Measurements from ENCODE around the gene DIP2A. TPM values are rescaled to one million over a fixed set of nuclear protein-coding genes. Genes with fewer than 3 reads are reported as not detected.
"Not testable (repeated sequence)": the region's sequence is repeated elsewhere in the genome, so short reads cannot be mapped to it uniquely, and the experiment has no call there.

The DIP2A gene
- total and polyA plus RNA-seq, 2 donors, result 11.9 to 53.1 TPM

GRCh38 chr21:46515109-46515508 is 56.4 kb downstream of the DIP2A start:
- H3K27me3 ChIP-seq (ENCODE audit: control insufficient read depth in 2 of 2, insufficient read depth in 1 of 2, low read length in 1 of 2), result no peaks in the 10 kb centered on the region
- peaks cover 0 to 4% of the 10 kb centered on the region in 2 donors for H3K4me1 ChIP-seq (ENCODE audit: control insufficient read depth in 2 of 2, insufficient read depth in 2 of 2, low read length in 2 of 2)
- peak in 1 of 9 donors; percentile 41 for DNase-seq (ENCODE audit: low read depth in 6 of 9, low spot score in 9 of 9)
- H3K4me3 ChIP-seq (ENCODE audit: low read length in 2 of 2), result no peak overlapping the region
- H3K36me3 ChIP-seq (ENCODE audit: control insufficient read depth in 2 of 2, insufficient read depth in 2 of 2, low read length in 1 of 2), result peaks cover 29 to 46% of the 10 kb centered on the region in 2 donors
- H3K27ac ChIP-seq (ENCODE audit: low read depth in 1 of 2, low read length in 1 of 2), result peak overlapping the region in 1 of 2 donors; percentile 46
- H3K9me3 ChIP-seq (ENCODE audit: control insufficient read depth in 2 of 2, insufficient read depth in 1 of 2, low read length in 1 of 2), result peaks cover 0 to 4% of the 10 kb centered on the region in 2 donors
- 45% methylated on average over 2 of the region's 2 CpGs for WGBS

- H3K27ac ChIP-seq (ENCODE audit: low read depth in 1 of 2, low read length in 1 of 2), result no peak overlapping the region
- H3K4me1 ChIP-seq (ENCODE audit: control insufficient read depth in 2 of 2, insufficient read depth in 2 of 2, low read length in 2 of 2), result peaks cover 0 to 4% of the 10 kb centered on the region in 2 donors
These were observed 57.4 kb downstream of the DIP2A start for GRCh38 chr21:46516068-46516467.

GRCh38 chr21:46517361-46517760 is 58.7 kb downstream of the DIP2A start:
- Histone ChIP-seq H3K27ac (ENCODE audit: low read depth in 1 of 2, low read length in 1 of 2) (no peak overlapping the region), H3K4me3 (ENCODE audit: low read length in 2 of 2) (no peak overlapping the region), H3K36me3 (ENCODE audit: control insufficient read depth in 2 of 2, insufficient read depth in 2 of 2, low read length in 1 of 2) (peaks cover 13 to 27% of the 10 kb centered on the region in 2 donors), H3K27me3 (ENCODE audit: control insufficient read depth in 2 of 2, insufficient read depth in 1 of 2, low read length in 1 of 2) (no peaks in the 10 kb centered on the region), H3K9me3 (ENCODE audit: control insufficient read depth in 2 of 2, insufficient read depth in 1 of 2, low read length in 1 of 2) (peaks cover 0 to 4% of the 10 kb centered on the region in 2 donors), H3K4me1 (ENCODE audit: control insufficient read depth in 2 of 2, insufficient read depth in 2 of 2, low read length in 2 of 2) (peaks cover 0 to 4% of the 10 kb centered on the region in 2 donors)
- no peak for DNase-seq (ENCODE audit: low read depth in 6 of 9, low spot score in 9 of 9)
- WGBS, result 95% methylated on average over 6 of the region's 6 CpGs

More at GRCh38 chr21:46516068-46516467, 57.4 kb downstream of the DIP2A start:
- H3K4me3 ChIP-seq (ENCODE audit: low read length in 2 of 2), result no peak overlapping the region
- H3K9me3 ChIP-seq (ENCODE audit: control insufficient read depth in 2 of 2, insufficient read depth in 1 of 2, low read length in 1 of 2), result peaks cover 0 to 4% of the 10 kb centered on the region in 2 donors
- 93% methylated on average over 2 of the region's 2 CpGs for WGBS
- no peak for DNase-seq (ENCODE audit: low read depth in 6 of 9, low spot score in 9 of 9)
- no peaks in the 10 kb centered on the region for H3K27me3 ChIP-seq (ENCODE audit: control insufficient read depth in 2 of 2, insufficient read depth in 1 of 2, low read length in 1 of 2)
- H3K36me3 ChIP-seq (ENCODE audit: control insufficient read depth in 2 of 2, insufficient read depth in 2 of 2, low read length in 1 of 2), result peaks cover 23 to 39% of the 10 kb centered on the region in 2 donors

GRCh38 chr21:46518983-46519583 is 60.4 kb downstream of the DIP2A start:
- Histone ChIP-seq H3K4me1 (ENCODE audit: control insufficient read depth in 2 of 2, insufficient read depth in 2 of 2, low read length in 2 of 2) (peaks cover 0 to 4% of the 10 kb centered on the region in 2 donors), H3K4me3 (ENCODE audit: low read length in 2 of 2) (no peak overlapping the region), H3K27me3 (ENCODE audit: control insufficient read depth in 2 of 2, insufficient read depth in 1 of 2, low read length in 1 of 2) (no peaks in the 10 kb centered on the region), H3K9me3 (ENCODE audit: control insufficient read depth in 2 of 2, insufficient read depth in 1 of 2, low read length in 1 of 2) (peaks cover 0 to 4% of the 10 kb centered on the region in 2 donors), H3K36me3 (ENCODE audit: control insufficient read depth in 2 of 2, insufficient read depth in 2 of 2, low read length in 1 of 2) (peaks cover 13 to 24% of the 10 kb centered on the region in 2 donors), H3K27ac (ENCODE audit: low read depth in 1 of 2, low read length in 1 of 2) (no peak overlapping the region)
- WGBS, result 98% methylated on average over 4 of the region's 4 CpGs
- no peak for DNase-seq (ENCODE audit: low read depth in 6 of 9, low spot score in 9 of 9)

- not testable (repeated sequence) for H3K27me3 ChIP-seq (ENCODE audit: control insufficient read depth in 2 of 2, insufficient read depth in 1 of 2, low read length in 1 of 2); H3K9me3 ChIP-seq (ENCODE audit: control insufficient read depth in 2 of 2, insufficient read depth in 1 of 2, low read length in 1 of 2); H3K27ac ChIP-seq (ENCODE audit: low read depth in 1 of 2, low read length in 1 of 2); DNase-seq (ENCODE audit: low read depth in 6 of 9, low spot score in 9 of 9); H3K4me3 ChIP-seq (ENCODE audit: low read length in 2 of 2); H3K4me1 ChIP-seq (ENCODE audit: control insufficient read depth in 2 of 2, insufficient read depth in 2 of 2, low read length in 2 of 2)
- WGBS, result 92% methylated on average over 8 of the region's 8 CpGs
- peaks cover 7 to 19% of the 10 kb centered on the region in 2 donors for H3K36me3 ChIP-seq (ENCODE audit: control insufficient read depth in 2 of 2, insufficient read depth in 2 of 2, low read length in 1 of 2)
These were observed 68.7 kb downstream of the DIP2A start for GRCh38 chr21:46527393-46527792.

- H3K27ac ChIP-seq (ENCODE audit: low read depth in 1 of 2, low read length in 1 of 2), result no peak overlapping the region
- 97% methylated on average over 4 of the region's 4 CpGs for WGBS
- DNase-seq (ENCODE audit: low read depth in 6 of 9, low spot score in 9 of 9), result no peak
- no peaks in the 10 kb centered on the region for H3K27me3 ChIP-seq (ENCODE audit: control insufficient read depth in 2 of 2, insufficient read depth in 1 of 2, low read length in 1 of 2)
- no peaks in the 10 kb centered on the region for H3K4me1 ChIP-seq (ENCODE audit: control insufficient read depth in 2 of 2, insufficient read depth in 2 of 2, low read length in 2 of 2)
- H3K36me3 ChIP-seq (ENCODE audit: control insufficient read depth in 2 of 2, insufficient read depth in 2 of 2, low read length in 1 of 2), result peaks cover 7 to 19% of the 10 kb centered on the region in 2 donors
- no peak overlapping the region for H3K4me3 ChIP-seq (ENCODE audit: low read length in 2 of 2)
- H3K9me3 ChIP-seq (ENCODE audit: control insufficient read depth in 2 of 2, insufficient read depth in 1 of 2, low read length in 1 of 2), result no peaks in the 10 kb centered on the region
These were observed 69.1 kb downstream of the DIP2A start for GRCh38 chr21:46527801-46528200.

GRCh38 chr21:46532080-46532479 is 73.4 kb downstream of the DIP2A start:
- Histone ChIP-seq H3K27me3 (ENCODE audit: control insufficient read depth in 2 of 2, insufficient read depth in 1 of 2, low read length in 1 of 2) (no peaks in the 10 kb centered on the region), H3K27ac (ENCODE audit: low read depth in 1 of 2, low read length in 1 of 2) (no peak overlapping the region), H3K9me3 (ENCODE audit: control insufficient read depth in 2 of 2, insufficient read depth in 1 of 2, low read length in 1 of 2) (peaks cover 0 to 1% of the 10 kb centered on the region in 2 donors), H3K36me3 (ENCODE audit: control insufficient read depth in 2 of 2, insufficient read depth in 2 of 2, low read length in 1 of 2) (peaks cover 26 to 29% of the 10 kb centered on the region in 2 donors), H3K4me1 (ENCODE audit: control insufficient read depth in 2 of 2, insufficient read depth in 2 of 2, low read length in 2 of 2) (no peaks in the 10 kb centered on the region), H3K4me3 (ENCODE audit: low read length in 2 of 2) (no peak overlapping the region)
- 88% methylated on average over 7 of the region's 7 CpGs for WGBS
- DNase-seq (ENCODE audit: low read depth in 6 of 9, low spot score in 9 of 9), result peak in 1 of 9 donors; percentile 27

- Histone ChIP-seq H3K36me3 (ENCODE audit: control insufficient read depth in 2 of 2, insufficient read depth in 2 of 2, low read length in 1 of 2) (peaks cover 56 to 60% of the 10 kb centered on the region in 2 donors), H3K4me1 (ENCODE audit: control insufficient read depth in 2 of 2, insufficient read depth in 2 of 2, low read length in 2 of 2) (no peaks in the 10 kb centered on the region), H3K27ac (ENCODE audit: low read depth in 1 of 2, low read length in 1 of 2) (no peak overlapping the region), H3K27me3 (ENCODE audit: control insufficient read depth in 2 of 2, insufficient read depth in 1 of 2, low read length in 1 of 2) (no peaks in the 10 kb centered on the region), H3K9me3 (ENCODE audit: control insufficient read depth in 2 of 2, insufficient read depth in 1 of 2, low read length in 1 of 2) (peaks cover 0 to 1% of the 10 kb centered on the region in 2 donors), H3K4me3 (ENCODE audit: low read length in 2 of 2) (no peak overlapping the region)
- 98% methylated on average over 6 of the region's 6 CpGs for WGBS
- no peak for DNase-seq (ENCODE audit: low read depth in 6 of 9, low spot score in 9 of 9)
These were observed 78.3 kb downstream of the DIP2A start for GRCh38 chr21:46537026-46537425.

- H3K27ac ChIP-seq (ENCODE audit: low read depth in 1 of 2, low read length in 1 of 2), result no peak overlapping the region
- no peak for DNase-seq (ENCODE audit: low read depth in 6 of 9, low spot score in 9 of 9)
- H3K9me3 ChIP-seq (ENCODE audit: control insufficient read depth in 2 of 2, insufficient read depth in 1 of 2, low read length in 1 of 2), result peaks cover 0 to 1% of the 10 kb centered on the region in 2 donors
- no peaks in the 10 kb centered on the region for H3K4me1 ChIP-seq (ENCODE audit: control insufficient read depth in 2 of 2, insufficient read depth in 2 of 2, low read length in 2 of 2)
- peaks cover 58 to 66% of the 10 kb centered on the region in 2 donors for H3K36me3 ChIP-seq (ENCODE audit: control insufficient read depth in 2 of 2, insufficient read depth in 2 of 2, low read length in 1 of 2)
- H3K4me3 ChIP-seq (ENCODE audit: low read length in 2 of 2), result no peak overlapping the region
- no peaks in the 10 kb centered on the region for H3K27me3 ChIP-seq (ENCODE audit: control insufficient read depth in 2 of 2, insufficient read depth in 1 of 2, low read length in 1 of 2)
- WGBS, result 99% methylated on average over 16 of the region's 16 CpGs
These were observed 79.6 kb downstream of the DIP2A start for GRCh38 chr21:46538262-46538661.
